ENCODE data around the gene INPP5D.

INPP5D gene

DNA sequence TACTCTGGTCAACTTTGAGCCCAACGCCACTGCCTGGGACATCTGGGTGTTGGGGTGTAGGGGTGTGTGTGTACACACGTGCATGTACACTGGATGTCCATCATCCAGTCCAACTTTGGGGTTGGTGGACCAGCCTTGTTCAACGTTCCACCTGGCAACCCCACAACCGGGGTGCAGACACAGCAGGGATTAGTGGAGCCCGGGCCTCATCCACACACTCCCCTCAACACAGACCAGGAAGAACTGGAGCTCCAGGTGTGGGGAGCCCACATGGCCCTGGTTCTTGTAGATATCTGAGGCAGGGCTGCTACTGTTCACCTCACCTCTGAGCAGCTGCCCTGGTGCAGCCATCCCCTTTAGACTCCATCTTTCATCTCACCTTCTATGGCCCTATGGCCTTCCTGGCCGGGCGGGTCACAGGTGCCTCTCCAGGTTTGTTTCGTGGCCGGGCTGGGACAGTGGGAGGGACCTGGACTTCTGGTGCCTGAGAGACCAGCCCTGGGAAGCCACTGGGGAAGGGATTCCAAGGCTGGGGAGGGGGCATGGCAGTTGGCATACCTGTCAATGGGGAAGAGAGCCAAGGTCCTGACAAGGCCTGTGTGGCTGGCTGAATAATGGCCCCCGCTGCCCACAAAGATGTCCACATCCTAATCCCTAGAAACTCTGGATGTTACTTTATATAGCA lies 20.2 kb upstream of the INPP5D start:
- TF ChIP-seq, protein P1, sequence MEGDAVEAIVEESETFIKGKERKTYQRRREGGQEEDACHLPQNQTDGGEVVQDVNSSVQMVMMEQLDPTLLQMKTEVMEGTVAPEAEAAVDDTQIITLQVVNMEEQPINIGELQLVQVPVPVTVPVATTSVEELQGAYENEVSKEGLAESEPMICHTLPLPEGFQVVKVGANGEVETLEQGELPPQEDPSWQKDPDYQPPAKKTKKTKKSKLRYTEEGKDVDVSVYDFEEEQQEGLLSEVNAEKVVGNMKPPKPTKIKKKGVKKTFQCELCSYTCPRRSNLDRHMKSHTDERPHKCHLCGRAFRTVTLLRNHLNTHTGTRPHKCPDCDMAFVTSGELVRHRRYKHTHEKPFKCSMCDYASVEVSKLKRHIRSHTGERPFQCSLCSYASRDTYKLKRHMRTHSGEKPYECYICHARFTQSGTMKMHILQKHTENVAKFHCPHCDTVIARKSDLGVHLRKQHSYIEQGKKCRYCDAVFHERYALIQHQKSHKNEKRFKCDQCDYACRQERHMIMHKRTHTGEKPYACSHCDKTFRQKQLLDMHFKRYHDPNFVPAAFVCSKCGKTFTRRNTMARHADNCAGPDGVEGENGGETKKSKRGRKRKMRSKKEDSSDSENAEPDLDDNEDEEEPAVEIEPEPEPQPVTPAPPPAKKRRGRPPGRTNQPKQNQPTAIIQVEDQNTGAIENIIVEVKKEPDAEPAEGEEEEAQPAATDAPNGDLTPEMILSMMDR (IDR thresholded peaks at IDR 0.05; ENCODE audit: extremely low read depth, missing control alignments), result no peak
- no peak for DNase-seq (ENCODE audit: low spot score)

DNA sequence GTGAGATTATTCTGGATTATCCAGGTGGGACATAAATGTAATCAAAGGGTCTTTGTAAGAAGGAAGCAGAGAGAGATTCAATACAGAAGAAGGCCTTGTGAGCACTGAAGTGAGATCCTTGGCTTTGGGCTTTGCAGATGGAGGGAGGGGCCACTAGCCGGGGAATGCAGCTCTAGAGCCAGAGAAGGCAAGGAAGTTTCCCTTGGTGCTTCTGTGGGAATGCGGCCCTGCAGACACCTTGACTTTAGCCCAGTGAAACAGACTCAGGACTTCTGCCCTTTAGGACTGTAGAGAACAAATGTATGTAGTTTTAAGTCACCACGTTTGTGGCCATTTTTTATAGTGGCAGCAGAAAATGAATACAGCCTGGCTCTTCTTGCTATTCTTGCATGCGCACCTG lies 19.6 kb upstream of the INPP5D start:
- no peak for DNase-seq (ENCODE audit: low spot score)
- TF ChIP-seq, protein P1 (IDR thresholded peaks at IDR 0.05; ENCODE audit: extremely low read depth, missing control alignments), result no peak

GRCh38 chr2:233041722-233042323 lies 18.3 kb upstream of the INPP5D start:
- TF ChIP-seq, protein P1 (IDR thresholded peaks at IDR 0.05; ENCODE audit: extremely low read depth, missing control alignments), result no peak
- no peak for DNase-seq (ENCODE audit: low spot score)

DNA sequence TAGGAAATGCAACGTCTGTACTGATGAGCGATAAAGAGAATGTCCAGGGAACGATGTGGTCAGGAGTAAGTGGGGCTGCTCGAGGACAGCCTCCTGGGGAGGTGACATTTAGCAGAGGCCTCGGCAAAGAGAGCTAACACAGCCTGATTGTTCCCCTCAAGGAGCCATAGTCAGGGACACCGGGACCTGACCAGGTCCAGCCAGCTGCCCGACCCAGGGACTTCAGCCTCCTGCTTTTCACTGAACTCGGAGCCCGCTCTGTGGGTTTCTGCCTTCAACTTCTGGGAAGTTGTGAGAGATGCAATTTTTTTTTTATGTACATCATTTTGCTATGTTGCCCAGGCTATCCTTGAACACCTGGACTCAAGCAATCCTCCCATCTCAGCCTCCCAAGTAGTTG lies 17.6 kb upstream of the INPP5D start:
- no peak for DNase-seq (ENCODE audit: low spot score)
- TF ChIP-seq, protein P1 (IDR thresholded peaks at IDR 0.05; ENCODE audit: extremely low read depth, missing control alignments), result no peak

DNA sequence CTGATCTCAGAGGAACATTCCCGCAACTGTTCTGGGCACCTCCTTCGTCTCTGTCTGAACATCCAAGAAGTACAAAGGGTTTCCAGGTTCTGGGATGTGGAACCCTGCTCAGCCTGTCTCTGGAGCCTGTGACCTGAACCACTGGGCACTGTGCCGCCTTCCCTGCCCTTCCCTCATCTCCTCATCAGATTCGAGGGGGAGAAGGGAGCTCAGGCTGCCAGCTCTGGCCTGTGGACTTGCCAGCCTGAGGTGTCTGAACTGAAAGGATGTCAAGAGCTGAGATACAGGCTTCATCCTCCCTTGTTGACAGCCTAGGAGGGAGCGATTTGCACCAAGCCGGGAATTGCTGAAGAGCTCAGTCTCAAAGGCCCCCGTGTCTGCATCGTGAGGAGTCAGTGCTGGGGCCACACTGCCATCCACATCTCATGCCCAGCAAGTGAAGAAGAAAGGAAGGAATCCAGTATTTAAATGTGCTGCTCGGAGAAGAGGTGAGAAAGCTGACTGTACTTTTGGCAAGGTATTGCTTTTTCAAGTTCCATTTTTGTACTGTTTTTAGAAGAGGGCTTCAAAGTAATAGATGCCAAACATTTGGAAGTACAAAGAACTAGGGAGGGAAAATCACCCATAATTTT lies 15.1 kb upstream of the INPP5D start:
- DNase-seq (ENCODE audit: low spot score), result no peak
- TF ChIP-seq, protein P1 (IDR thresholded peaks at IDR 0.05; ENCODE audit: extremely low read depth, missing control alignments), result no peak

- no peak for DNase-seq (ENCODE audit: low spot score)
- TF ChIP-seq, protein P1 (IDR thresholded peaks at IDR 0.05; ENCODE audit: extremely low read depth, missing control alignments), result no peak
Observed at GRCh38 chr2:233047206-233047605, 12.9 kb upstream of the INPP5D start.

DNA sequence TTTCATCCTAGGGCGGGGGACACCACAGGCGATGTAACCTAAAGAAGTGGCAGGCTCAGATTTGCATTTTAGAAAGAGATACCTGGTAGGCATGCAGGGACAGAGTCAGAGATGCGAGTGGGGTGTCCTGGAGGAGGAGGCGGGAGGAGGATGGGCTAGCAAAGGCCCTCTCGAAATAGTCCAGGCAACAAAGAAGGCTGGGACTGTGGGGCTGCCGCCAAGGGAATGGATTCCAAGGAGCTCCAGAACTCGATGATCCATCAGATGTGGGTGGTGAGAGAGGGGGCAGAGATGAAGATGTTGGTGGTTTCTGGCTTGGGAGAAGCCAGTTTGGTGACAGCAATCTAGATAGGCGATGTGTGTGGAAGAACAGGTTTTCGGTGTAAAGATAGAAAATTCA lies 12.5 kb upstream of the INPP5D start:
- DNase-seq (ENCODE audit: low spot score), result no peak
- TF ChIP-seq, protein P1 (IDR thresholded peaks at IDR 0.05; ENCODE audit: extremely low read depth, missing control alignments), result no peak

Measured in GM20000 (cell line).